H9 (cell line): ENCODE results near the gene SH3GL2. TPM values are rescaled to one million over a fixed set of nuclear protein-coding genes. Genes with fewer than 3 reads are reported as not detected.

Experiments
- DNase-seq: peaks from one replicate; pipeline ENCODE4 v3.0.0-alpha.2; 2017
- H2AFZ ChIP-seq: one replicate; pipeline ENCODE4 v1.6.1; 2013; ENCODE audit warnings: mild to moderate bottlenecking, low read length, control low read depth, moderate library complexity
- H2AK5ac ChIP-seq: 2 replicates; pipeline ENCODE4 v1.6.1; 2013; ENCODE audit warnings: low read length, control low read depth, mixed read lengths; ENCODE audit not compliant: insufficient read length
- H2BK120ac ChIP-seq: one replicate; pipeline ENCODE4 v1.6.1; 2013; ENCODE audit warnings: low read depth, mild to moderate bottlenecking, low read length, control low read depth, inconsistent platforms; ENCODE audit not compliant: poor library complexity, severe bottlenecking
- H2BK12ac ChIP-seq: 2 replicates; pipeline ENCODE4 v1.6.1; 2013; ENCODE audit warnings: low read length, control low read depth, mixed read lengths, low read depth; ENCODE audit not compliant: insufficient read length
- H2BK15ac ChIP-seq: 2 replicates; pipeline ENCODE4 v1.6.1; 2013; ENCODE audit warnings: low read depth, low read length, control low read depth
- H2BK20ac ChIP-seq: one replicate; pipeline ENCODE4 v1.6.1; 2013; ENCODE audit warnings: low read depth, mild to moderate bottlenecking, low read length, control low read depth, inconsistent platforms; ENCODE audit not compliant: poor library complexity, severe bottlenecking
- H2BK5ac ChIP-seq: 2 replicates; pipeline ENCODE4 v1.6.1; 2013; ENCODE audit warnings: low read length, control low read depth, mixed read lengths; ENCODE audit not compliant: insufficient read length
- H3K14ac ChIP-seq: 2 replicates; pipeline ENCODE4 v1.6.1; 2013; ENCODE audit warnings: low read length, control low read depth; ENCODE audit not compliant: insufficient read depth
- H3K18ac ChIP-seq: 2 replicates; pipeline ENCODE4 v1.6.1; 2013; ENCODE audit warnings: low read depth, mild to moderate bottlenecking, mixed read lengths, low read length, control low read depth; ENCODE audit not compliant: insufficient read length
- H3K23ac ChIP-seq: 2 replicates; pipeline ENCODE4 v1.6.1; 2013; ENCODE audit warnings: low read length, control low read depth, mixed read lengths, low read depth; ENCODE audit not compliant: insufficient read length
- H3K23me2 ChIP-seq: 2 replicates; pipeline ENCODE4 v1.6.1; 2013; ENCODE audit warnings: low read depth, mild to moderate bottlenecking, mixed read lengths, low read length, control low read depth; ENCODE audit not compliant: insufficient read length, poor library complexity, severe bottlenecking
- H3K27ac ChIP-seq: 2 replicates; pipeline ENCODE4 v1.5.1; 2013; ENCODE audit warnings: low read length, control low read depth, mixed read lengths, low read depth; ENCODE audit not compliant: insufficient read length
- H3K27me3 ChIP-seq: 2 replicates; pipeline ENCODE4 v1.6.1; 2013; ENCODE audit warnings: low read length, control low read depth, inconsistent platforms; ENCODE audit not compliant: insufficient read depth
- H3K4ac ChIP-seq: 2 replicates; pipeline ENCODE4 v1.6.1; 2013; ENCODE audit warnings: low read depth, mild to moderate bottlenecking, control low read depth, inconsistent platforms, low read length, moderate library complexity
- H3K4me1 ChIP-seq: 2 replicates; pipeline ENCODE4 v1.6.1; 2013; ENCODE audit warnings: low read length, control low read depth, inconsistent platforms; ENCODE audit not compliant: insufficient read depth
- H3K4me2 ChIP-seq: 2 replicates; pipeline ENCODE4 v1.6.1; 2013; ENCODE audit warnings: low read length, control low read depth, mixed read lengths; ENCODE audit not compliant: insufficient read length, insufficient read depth
- H3K56ac ChIP-seq: 2 replicates; pipeline ENCODE4 v1.6.1; 2013; ENCODE audit warnings: low read depth, mild to moderate bottlenecking, mixed read lengths, low read length, control low read depth; ENCODE audit not compliant: insufficient read length
- H3K79me1 ChIP-seq: 2 replicates; pipeline ENCODE4 v1.6.1; 2013; ENCODE audit warnings: low read depth, mild to moderate bottlenecking, moderate library complexity, low read length, control low read depth, inconsistent platforms; ENCODE audit not compliant: insufficient read depth, poor library complexity, severe bottlenecking
- H3K79me2 ChIP-seq: 2 replicates; pipeline ENCODE4 v1.6.1; 2013; ENCODE audit warnings: low read length, control low read depth, inconsistent platforms; ENCODE audit not compliant: insufficient read depth
- H3K9ac ChIP-seq: 2 replicates; pipeline ENCODE4 v1.6.1; 2013; ENCODE audit warnings: low read length, control low read depth, mixed read lengths; ENCODE audit not compliant: insufficient read length; ENCODE audit errors: extremely low read depth
- H3K9me3 ChIP-seq: one replicate; pipeline ENCODE4 v1.6.1; 2013; ENCODE audit warnings: low read depth, low read length, inconsistent platforms; ENCODE audit not compliant: control insufficient read depth
- H3T11ph ChIP-seq: one replicate; pipeline ENCODE4 v1.6.1; 2013; ENCODE audit warnings: mild to moderate bottlenecking, low read length, control low read depth, inconsistent platforms
- H4K20me1 ChIP-seq: one replicate; pipeline ENCODE4 v1.6.1; 2013; ENCODE audit not compliant: control insufficient read depth, insufficient read length, insufficient read depth
- H4K5ac ChIP-seq: 2 replicates; pipeline ENCODE4 v1.6.1; 2013; ENCODE audit warnings: low read depth, mild to moderate bottlenecking, mixed read lengths, low read length, control low read depth; ENCODE audit not compliant: insufficient read length
- H4K8ac ChIP-seq: replicated peaks from 2 replicates; pipeline ENCODE4 v1.6.1; 2013; ENCODE audit warnings: low read length, control low read depth, mixed read lengths, low read depth; ENCODE audit not compliant: insufficient read length
- H4K91ac ChIP-seq: 2 replicates; pipeline ENCODE4 v1.6.1; 2013; ENCODE audit warnings: low read depth, mild to moderate bottlenecking, moderate library complexity, mixed read lengths, low read length, control low read depth; ENCODE audit not compliant: insufficient read length
- H3K27ac Mint-ChIP-seq, 3 experiments: 2 replicates in 2 of 3; 3 replicates in 1 of 3; pipeline ENCODE4 v1.8.0; 2020 to 2021; ENCODE audit warnings: mixed read lengths in 3 of 3, mild to moderate bottlenecking in 1 of 3, moderate library complexity in 1 of 3
- H3K27me3 Mint-ChIP-seq: 2 replicates; pipeline ENCODE4 v1.8.0; 2021; ENCODE audit warnings: low read depth, mild to moderate bottlenecking, moderate library complexity, mixed read lengths
- H3K36me3 Mint-ChIP-seq, 3 experiments: 2 replicates in 2 of 3; 3 replicates in 1 of 3; pipeline ENCODE4 v1.8.0; 2020 to 2021; ENCODE audit warnings: low read depth in 3 of 3, mixed read lengths in 3 of 3; ENCODE audit not compliant: insufficient read depth in 1 of 3
- H3K4me1 Mint-ChIP-seq, 2 experiments: 2 replicates each; pipeline ENCODE4 v1.8.0; 2020; ENCODE audit warnings: mixed read lengths in 2 of 2
- H3K4me3 Mint-ChIP-seq, 2 experiments: 2 replicates in 1 of 2; 3 replicates in 1 of 2; pipeline ENCODE4 v1.8.0; 2020 to 2021; ENCODE audit warnings: mild to moderate bottlenecking in 2 of 2, mixed read lengths in 2 of 2, moderate library complexity in 1 of 2
- H3K9me3 Mint-ChIP-seq, 2 experiments: 2 replicates in 1 of 2; 3 replicates in 1 of 2; pipeline ENCODE4 v1.8.0; 2020; ENCODE audit warnings: mild to moderate bottlenecking in 2 of 2, mixed read lengths in 2 of 2, moderate library complexity in 1 of 2
- CTCF ChIP-seq: fragments of 200-600 bp; sonication (generic); conservative IDR thresholded peaks from 3 replicates; pipeline ENCODE4 v1.8.0; 2021; ENCODE audit warnings: antibody characterized with exemption, mild to moderate bottlenecking
- WGBS: extraction: QIAGEN DNeasy Blood & Tissue Kit; methylation state at CpG from one replicate; pipeline ENCODE4 v1.1.7; 2013; ENCODE audit warnings: missing lambda C conversion rate, low lambda C conversion rate, mixed read lengths; ENCODE audit not compliant: insufficient read length; ENCODE audit errors: extremely low coverage; 5-methylcytosine and 5-hydroxymethylcytosine counted together
- total RNA-seq: library from RNA; stranded (reverse); gene quantifications from 2 replicates; pipeline ENCODE4 v1.2.1, GENCODE V29; 2021

SH3GL2 gene
- total RNA-seq, 1 experiment from 2014 or later: 6.5 TPM

DNA sequence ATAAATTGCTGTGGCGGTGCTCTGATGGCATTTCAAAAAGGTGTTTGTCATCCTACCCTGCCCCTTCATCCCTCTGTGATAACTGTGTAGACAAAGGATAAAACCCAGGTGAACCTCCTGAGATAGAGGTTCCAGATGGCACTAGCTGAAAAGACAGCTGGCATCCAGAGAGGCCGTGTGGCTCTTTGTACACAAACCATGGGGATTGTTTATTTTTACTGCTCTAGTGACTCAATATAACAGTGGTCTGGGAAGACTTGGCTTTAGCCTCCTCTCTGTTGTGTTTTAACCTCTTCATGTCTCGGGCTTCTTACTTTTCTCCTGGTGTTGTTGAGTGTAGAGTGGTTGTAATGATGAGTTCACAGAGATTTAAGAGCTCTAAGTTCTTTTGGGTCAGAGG, 48.8 kb downstream of the SH3GL2 start:
- H4K5ac ChIP-seq: no peak overlapping the region
- no peaks in the 10 kb centered on the region for H3K9me3 ChIP-seq
- no peak overlapping the region for H2AK5ac ChIP-seq
- WGBS: no CpG with 5 or more reads among the region's 3 CpGs
- no peak overlapping the region for H3K4ac ChIP-seq
- H2BK120ac ChIP-seq: no peak overlapping the region
- H3K4me2 ChIP-seq: no peak overlapping the region
- no peak overlapping the region for H2BK15ac ChIP-seq
- Mint-ChIP-seq H3K36me3 (no peaks in the 10 kb centered on the region), H3K9me3 (no peaks in the 10 kb centered on the region), H3K4me3 (no peak overlapping the region), H3K27me3 (no peaks in the 10 kb centered on the region), H3K4me1 (peaks cover 9 to 11% of the 10 kb centered on the region in 2 experiments), H3K27ac (no peak overlapping the region)
- no peak overlapping the region for H4K8ac ChIP-seq
- H2BK20ac ChIP-seq: no peak overlapping the region
- no peak overlapping the region for H3K27ac ChIP-seq
- DNase-seq: no peak
- no peak for TF ChIP-seq CTCF
- H3K14ac ChIP-seq: no peak overlapping the region
- no peak overlapping the region for H3K23ac ChIP-seq
- H4K91ac ChIP-seq: no peak overlapping the region
- peaks cover 5% of the 10 kb centered on the region for H3K4me1 ChIP-seq
- no peak overlapping the region for H2AFZ ChIP-seq
- H3T11ph ChIP-seq: no peak overlapping the region
- H3K23me2 ChIP-seq: no peaks in the 10 kb centered on the region
- H3K56ac ChIP-seq: no peak overlapping the region
- no peaks in the 10 kb centered on the region for H3K79me1 ChIP-seq
- no peak overlapping the region for H2BK12ac ChIP-seq
- H3K18ac ChIP-seq: no peak overlapping the region
- H3K27me3 ChIP-seq: no peaks in the 10 kb centered on the region
- H3K9ac ChIP-seq: no peak overlapping the region
- H4K20me1 ChIP-seq: no peaks in the 10 kb centered on the region
- H2BK5ac ChIP-seq: no peak overlapping the region
- no peaks in the 10 kb centered on the region for H3K79me2 ChIP-seq
